ENCODE results near the gene PLD6. TPM values are rescaled to one million over a fixed set of nuclear protein-coding genes. Genes with fewer than 3 reads are reported as not detected.

PLD6 gene
- total RNA-seq, 1 experiment from 2014 or later = 1.2 TPM

- TF ChIP-seq ATF2 (CRISPR knock-in tag; IDR thresholded peaks at IDR 0.05; ENCODE audit: borderline replicate concordance, low read depth) = no peak
Measured at GRCh38 chr17:17182598-17183136, 23.5 kb downstream of the PLD6 start (continued).

GRCh38 chr17:17181666-17182597 lies 24.2 kb downstream of the PLD6 start:
- no peak overlapping the region for H3K4me3 Mint-ChIP-seq
- no peak overlapping the region for H3K27ac Mint-ChIP-seq
- H3K27me3 Mint-ChIP-seq (ENCODE audit: low read depth) = no peaks in the 10 kb centered on the region
- ATAC-seq (no peak), DNase-seq (ENCODE audit: low spot score) (no peak)
- peaks cover 14% of the 10 kb centered on the region for H3K4me1 Mint-ChIP-seq
- TF ChIP-seq MYBL2 (CRISPR knock-in tag; IDR thresholded peaks at IDR 0.05) (no peak), NFE2L1 (CRISPR knock-in tag; IDR thresholded peaks at IDR 0.05) (no peak), JUN (CRISPR knock-in tag; IDR thresholded peaks at IDR 0.05) (no peak), ATF1 (CRISPR knock-in tag; IDR thresholded peaks at IDR 0.05) (no peak), ZNF425 (CRISPR knock-in tag; conservative IDR thresholded peaks at IDR 0.05) (no peak), ZNF512 (CRISPR knock-in tag; IDR thresholded peaks at IDR 0.05; ENCODE audit: borderline replicate concordance) (no peak), NFATC4 (CRISPR knock-in tag; IDR thresholded peaks at IDR 0.05) (no peak), JAZF1 (CRISPR knock-in tag; IDR thresholded peaks at IDR 0.05) (no peak), ESRRA (CRISPR knock-in tag; IDR thresholded peaks at IDR 0.05; ENCODE audit: borderline replicate concordance) (no peak), PREB (CRISPR knock-in tag; IDR thresholded peaks at IDR 0.05; ENCODE audit: borderline replicate concordance) (no peak), ZSCAN18 (CRISPR knock-in tag; IDR thresholded peaks at IDR 0.05) (no peak), ERG (CRISPR knock-in tag; IDR thresholded peaks at IDR 0.05) (no peak), ZNF219 (CRISPR knock-in tag; IDR thresholded peaks at IDR 0.05; ENCODE audit: borderline replicate concordance) (no peak), CTCF (IDR thresholded peaks at IDR 0.05) (no peak)
- peaks cover 30% of the 10 kb centered on the region for H3K36me3 Mint-ChIP-seq
- CTCF ChIA-PET = no interaction called here
- H3K9me3 Mint-ChIP-seq = no peaks in the 10 kb centered on the region
- POLR2A ChIA-PET = no interaction called here

Measured in WTC11 (cell line).